Right lobe of liver (tissue), 6 donors: ENCODE results near the gene DCTN5. TPM values are rescaled to one million over a fixed set of nuclear protein-coding genes. Genes with fewer than 3 reads are reported as not detected.
A peak's percentile ranks its signal among the peaks of the same experiment; 100 is the strongest.

Experiments
- ATAC-seq, 4 donors: fragments of 200-7000 bp; cut with Tn5 transposase; one replicate each; pipeline ENCODE4 v1.9.1; 2020; ENCODE audit warnings: mild to moderate bottlenecking in 4 of 4, moderate library complexity in 4 of 4
- DNase-seq, 3 donors: peaks; one replicate each; pipeline ENCODE4 v3.0.0-alpha.2; 2020
- H3K27ac ChIP-seq, 3 donors: fragments of 200-600 bp; one replicate each; pipeline ENCODE4 v1.8.0; 2022
- H3K27me3 ChIP-seq, 2 donors: fragments of 200-600 bp; one replicate each; pipeline ENCODE4 v1.8.0; 2022
- H3K36me3 ChIP-seq, 4 donors: fragments of 200-600 bp; sonication (generic) in 1 of 4; one replicate each; pipeline versions ENCODE4 v1.5.1 to v1.8.0; 2017 to 2022; ENCODE audit warnings: control low read depth in 1 of 4
- H3K4me1 ChIP-seq, 4 donors: fragments of 200-600 bp; sonication (generic) in 1 of 4; one replicate each; pipeline versions ENCODE4 v1.5.1 to v1.8.0; 2017 to 2022; ENCODE audit warnings: control low read depth in 1 of 4
- H3K4me3 ChIP-seq, 3 donors: fragments of 200-600 bp; one replicate each; pipeline ENCODE4 v1.8.0; 2022
- H3K9me3 ChIP-seq, 4 donors: fragments of 200-600 bp; sonication (generic) in 1 of 4; one replicate each; pipeline versions ENCODE4 v1.5.1 to v1.8.0; 2017 to 2022; ENCODE audit warnings: control low read depth in 1 of 4
- POLR2A ChIP-seq: fragments of 450-650 bp; IDR thresholded peaks from one replicate; pipeline ENCODE4 v1.6.1; 2017; ENCODE audit warnings: antibody characterized with exemption, mild to moderate bottlenecking
- WGBS: methylation state at CpG from one replicate; pipeline ENCODE4 v1.1.6; 2018; ENCODE audit warnings: low coverage, low lambda C conversion rate; ENCODE audit not compliant: insufficient coverage; ENCODE audit errors: missing lambda C conversion rate; 5-methylcytosine and 5-hydroxymethylcytosine counted together
- intact Hi-C, 2 donors: fragments of 100-400 bp; cut with DNase I; formaldehyde crosslinking; loops; one replicate each; pipeline versions ENCODE4 v1.11.2 to v1.14.1; 2022
- total RNA-seq, 6 experiments: library from RNA; depleted of rRNA in 2 of 6; stranded (reverse); fragments of >200 nt in 2 of 6; fragmentation: NEBNext Ultra II Directional in 3 of 6; extraction: Animal tissue kit (Norgen Biotek cat#: 25700) in 3 of 6; gene quantifications; one replicate each; pipeline versions ENCODE4 v1.1.0 to v1.2.4, GENCODE V29; 2016 to 2023
- TF ChIP-seq, protein P1 (sequence below), 4 donors: fragments of 200-600 bp in 3 of 4; fragments of 450-650 bp in 1 of 4; IDR thresholded peaks; one replicate each; pipeline versions ENCODE4 v1.5.1 to v1.8.0; 2016 to 2022; ENCODE audit warnings: antibody characterized with exemption in 4 of 4, mild to moderate bottlenecking in 2 of 4
- donor health status: DM: no; HTN: yes; CAD: no.
- donor health status: DM: no; HTN: no; CAD: no.
- donor health status: DM: no; HTN: no; CAD: no.
- donor health status: DM: no; HTN: yes; CAD: no.
- donor health status: DM: no; HTN: yes; CAD: no.

The DCTN5 gene
- total RNA-seq, 6 experiments from 2014 or later: 10.0 to 18.9 (median 18.3) TPM

DNA sequence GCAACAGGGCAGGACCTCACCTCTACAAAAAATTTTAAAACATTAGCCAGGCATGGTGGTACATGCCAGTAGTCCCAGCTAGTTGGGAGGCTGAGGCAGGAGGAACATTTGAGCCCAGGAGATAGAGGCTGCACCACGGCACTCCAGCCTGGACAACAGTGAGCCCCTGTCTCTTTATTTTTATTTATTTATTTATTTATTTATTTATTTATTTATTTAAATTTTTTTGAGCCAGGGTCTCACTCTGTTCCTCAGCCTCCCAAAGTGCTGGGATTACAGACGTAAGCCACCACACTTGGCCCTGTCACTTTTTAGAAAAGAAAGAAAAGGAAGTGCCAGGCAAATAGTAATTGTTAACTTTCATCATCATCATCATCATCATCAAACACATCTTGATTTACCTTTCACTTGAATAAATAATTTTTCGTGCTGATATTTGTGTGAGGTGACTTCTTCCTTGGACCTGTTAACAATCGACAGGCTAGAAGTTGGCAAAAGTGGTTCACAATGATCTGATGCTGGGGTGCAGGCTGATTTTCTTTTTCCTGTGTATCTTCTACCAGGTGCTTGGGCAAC is 6.7 kb upstream of the DCTN5 start:
- DNase-seq (no peak), ATAC-seq (no peak)
- Histone ChIP-seq H3K36me3 (peaks cover 8 to 31% (median 9%) of the 10 kb centered on the region in 4 donors), H3K27me3 (no peaks in the 10 kb centered on the region), H3K27ac (no peak overlapping the region), H3K4me3 (no peak overlapping the region), H3K4me1 (no peaks in the 10 kb centered on the region), H3K9me3 (no peaks in the 10 kb centered on the region)
- whole genome bisulfite sequencing: 98% methylated on average over 4 of the region's 4 CpGs
- TF ChIP-seq POLR2A: no peak
- TF ChIP-seq, protein P1, sequence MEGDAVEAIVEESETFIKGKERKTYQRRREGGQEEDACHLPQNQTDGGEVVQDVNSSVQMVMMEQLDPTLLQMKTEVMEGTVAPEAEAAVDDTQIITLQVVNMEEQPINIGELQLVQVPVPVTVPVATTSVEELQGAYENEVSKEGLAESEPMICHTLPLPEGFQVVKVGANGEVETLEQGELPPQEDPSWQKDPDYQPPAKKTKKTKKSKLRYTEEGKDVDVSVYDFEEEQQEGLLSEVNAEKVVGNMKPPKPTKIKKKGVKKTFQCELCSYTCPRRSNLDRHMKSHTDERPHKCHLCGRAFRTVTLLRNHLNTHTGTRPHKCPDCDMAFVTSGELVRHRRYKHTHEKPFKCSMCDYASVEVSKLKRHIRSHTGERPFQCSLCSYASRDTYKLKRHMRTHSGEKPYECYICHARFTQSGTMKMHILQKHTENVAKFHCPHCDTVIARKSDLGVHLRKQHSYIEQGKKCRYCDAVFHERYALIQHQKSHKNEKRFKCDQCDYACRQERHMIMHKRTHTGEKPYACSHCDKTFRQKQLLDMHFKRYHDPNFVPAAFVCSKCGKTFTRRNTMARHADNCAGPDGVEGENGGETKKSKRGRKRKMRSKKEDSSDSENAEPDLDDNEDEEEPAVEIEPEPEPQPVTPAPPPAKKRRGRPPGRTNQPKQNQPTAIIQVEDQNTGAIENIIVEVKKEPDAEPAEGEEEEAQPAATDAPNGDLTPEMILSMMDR (IDR thresholded peaks at IDR 0.05): no peak
- intact Hi-C loops: no loop called here

DNA sequence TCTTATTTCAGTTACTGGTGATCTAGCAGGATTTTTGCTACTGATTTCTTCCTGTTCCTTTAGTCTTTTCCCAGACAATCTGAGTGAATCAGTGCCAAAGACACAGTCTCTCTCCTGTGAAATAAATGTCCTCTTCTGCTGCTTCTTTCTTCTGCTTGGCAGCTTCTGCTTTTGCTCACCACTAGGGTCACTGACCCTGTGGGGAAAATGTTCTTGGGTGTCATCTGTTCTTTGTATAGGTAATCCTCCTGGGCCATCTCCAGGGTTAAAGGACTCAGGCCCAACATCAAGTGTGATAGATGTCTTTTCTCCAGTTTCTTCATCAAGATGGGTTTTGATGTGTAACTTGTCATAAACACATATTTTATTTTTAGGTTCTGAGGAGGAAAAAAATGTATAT is 5.3 kb upstream of the DCTN5 start:
- no peak for TF ChIP-seq POLR2A
- TF ChIP-seq, protein P1 (IDR thresholded peaks at IDR 0.05): no peak
- Histone ChIP-seq H3K27me3 (no peaks in the 10 kb centered on the region), H3K9me3 (no peaks in the 10 kb centered on the region), H3K4me1 (peaks cover 0 to 7% (median 0%) of the 10 kb centered on the region in 4 donors), H3K4me3 (no peak overlapping the region), H3K27ac (no peak overlapping the region), H3K36me3 (peaks cover 5 to 21% (median 9%) of the 10 kb centered on the region in 4 donors)
- DNase-seq: no peak
- no peak for ATAC-seq
- intact Hi-C loops: no loop called here

DNA sequence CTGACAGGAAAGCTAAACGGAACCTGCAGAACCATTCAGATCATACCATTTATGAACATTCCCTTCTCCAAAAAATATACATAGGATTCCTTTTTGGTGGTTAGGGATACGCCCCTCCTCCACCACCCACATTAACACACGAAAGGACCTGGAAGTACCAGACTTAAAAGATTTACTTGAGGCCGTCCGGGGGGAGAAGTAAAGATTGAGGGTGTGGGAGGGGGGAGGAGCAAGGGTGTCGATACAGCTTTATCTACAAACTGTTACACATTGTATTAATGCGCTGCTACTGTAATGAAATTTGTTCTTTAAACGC is 693 bp upstream of the DCTN5 start:
- no peaks in the 10 kb centered on the region for H3K27me3 ChIP-seq
- H3K36me3 ChIP-seq: peaks cover 6 to 15% (median 10%) of the 10 kb centered on the region in 4 donors
- intact Hi-C loops: no loop called here
- TF ChIP-seq, protein P1 (IDR thresholded peaks at IDR 0.05): no peak
- no peak for TF ChIP-seq POLR2A
- DNase-seq: no peak
- ATAC-seq: no peak
- peak overlapping the region; percentile 93 to 99 (median 94) for H3K4me3 ChIP-seq
- 1% methylated on average over 8 of the region's 8 CpGs for WGBS
- H3K4me1 ChIP-seq: peaks cover 0 to 15% (median 0%) of the 10 kb centered on the region in 4 donors
- peak overlapping the region; percentile 53 to 70 (median 63) for H3K27ac ChIP-seq
- no peaks in the 10 kb centered on the region for H3K9me3 ChIP-seq

DNA sequence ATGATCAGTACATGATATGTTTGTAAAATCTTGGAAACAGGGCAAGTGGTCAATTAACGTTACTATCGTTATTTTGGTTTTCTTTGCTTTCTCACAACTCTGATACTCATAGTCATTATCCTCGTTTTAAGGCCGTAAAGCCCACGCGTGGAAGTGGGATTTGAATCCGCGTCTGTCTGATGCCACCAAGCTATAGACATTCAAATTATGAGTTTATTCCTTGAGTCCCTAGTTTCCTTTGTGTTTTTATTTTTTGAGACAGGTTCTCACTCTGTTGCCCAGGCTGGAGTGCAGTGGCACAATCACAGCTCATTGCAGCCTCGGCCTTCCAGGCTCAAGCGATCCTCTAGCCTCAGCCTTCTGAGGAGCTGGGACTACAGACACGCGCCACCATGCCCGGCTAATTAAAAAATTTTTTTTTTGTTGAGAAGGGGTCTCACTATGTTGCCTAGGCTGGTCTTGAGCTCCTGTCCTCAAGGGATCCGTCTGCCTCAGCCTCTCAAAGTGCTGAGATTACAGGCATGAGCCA is 1.0 kb downstream of the DCTN5 start:
- peak overlapping the region; percentile 93 to 99 (median 94) for H3K4me3 ChIP-seq
- peaks cover 0 to 15% (median 0%) of the 10 kb centered on the region in 4 donors for H3K4me1 ChIP-seq
- intact Hi-C loops: no loop called here
- DNase-seq (no peak), ATAC-seq (no peak)
- H3K27me3 ChIP-seq: no peaks in the 10 kb centered on the region
- WGBS: 74% methylated on average over 14 of the region's 14 CpGs
- H3K36me3 ChIP-seq: peaks cover 3 to 16% (median 6%) of the 10 kb centered on the region in 4 donors
- no peaks in the 10 kb centered on the region for H3K9me3 ChIP-seq
- TF ChIP-seq, protein P1 (IDR thresholded peaks at IDR 0.05): no peak
- no peak for TF ChIP-seq POLR2A
- H3K27ac ChIP-seq: no peak overlapping the region
